AG09319 (cell line): ENCODE results near the gene LIN7A.

ENCODE experiments used
- DNase-seq: peaks from one replicate; pipeline ENCODE4 v3.0.0-alpha.2; 2010; ENCODE audit warnings: low read depth; ENCODE audit errors: extremely low read depth
- CTCF ChIP-seq: IDR thresholded peaks from 2 replicates; pipeline ENCODE4 v1.5.1; 2011; ENCODE audit warnings: low read depth, mild to moderate bottlenecking, inconsistent platforms, low read length, moderate library complexity

The LIN7A gene

DNA sequence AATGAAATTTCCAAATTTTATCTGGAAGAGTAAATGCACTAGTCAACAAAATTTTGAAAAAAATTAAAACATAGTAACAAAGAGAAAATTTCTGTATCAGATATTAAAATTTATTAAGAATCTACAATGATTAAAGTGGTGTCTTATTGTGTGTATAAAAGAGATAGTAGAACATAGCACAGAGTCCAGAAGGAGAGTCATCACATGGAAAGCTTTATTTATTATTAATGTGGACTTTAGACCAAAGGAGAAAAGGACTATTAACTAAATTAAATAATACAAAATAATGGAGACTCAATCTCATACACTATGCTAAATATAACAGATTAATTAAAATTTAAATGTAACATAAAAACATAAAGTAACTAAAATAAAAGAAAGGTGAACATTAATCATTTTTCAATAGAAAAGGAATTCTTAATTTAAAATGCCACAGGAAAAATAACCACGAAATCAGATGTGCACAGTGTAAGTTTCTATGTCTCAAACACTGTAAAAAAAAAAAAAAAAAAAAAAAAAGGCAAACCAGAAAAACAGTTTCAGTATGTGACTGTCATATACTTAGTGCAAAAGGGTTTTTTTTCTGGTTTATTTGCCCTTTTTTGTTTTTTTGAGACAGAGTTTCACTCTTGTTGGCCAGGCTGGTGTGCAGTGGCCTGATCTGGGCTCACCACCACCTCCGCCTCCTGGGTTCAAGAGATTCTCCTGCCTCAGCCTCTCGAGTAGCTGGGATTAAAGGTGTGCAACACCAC, 125.6 kb downstream of the LIN7A start:
- TF ChIP-seq CTCF: no peak
- no peak for DNase-seq

- DNase-seq: no peak
Observed at GRCh38 chr12:80810874-80811273, 126.9 kb downstream of the LIN7A start.

GRCh38 chr12:80807640-80808288, 130.0 kb downstream of the LIN7A start:
- DNase-seq: no peak
- no peak for TF ChIP-seq CTCF

More at GRCh38 chr12:80810874-80811273, 126.9 kb downstream of the LIN7A start:
- no peak for TF ChIP-seq CTCF

DNA sequence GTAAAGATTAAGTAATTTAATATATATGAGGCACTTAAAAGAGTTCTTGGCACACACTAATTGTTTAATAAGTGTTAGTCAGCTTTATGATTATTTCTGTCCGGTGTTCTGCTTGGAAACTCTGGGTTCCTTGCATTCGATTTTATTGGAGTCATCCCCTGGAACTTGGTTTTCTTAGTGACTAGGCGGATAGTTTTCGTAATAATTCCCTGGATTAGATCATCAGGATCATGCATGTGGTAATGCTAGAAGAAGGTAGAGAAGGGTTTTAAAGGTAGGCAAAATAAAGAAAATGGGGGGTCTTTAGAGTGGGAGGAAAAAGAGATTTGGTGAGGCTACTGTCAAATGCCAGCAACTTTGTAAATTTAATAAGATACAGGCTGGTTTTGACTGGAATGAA, 132.6 kb downstream of the LIN7A start:
- no peak for DNase-seq
- no peak for TF ChIP-seq CTCF

DNA sequence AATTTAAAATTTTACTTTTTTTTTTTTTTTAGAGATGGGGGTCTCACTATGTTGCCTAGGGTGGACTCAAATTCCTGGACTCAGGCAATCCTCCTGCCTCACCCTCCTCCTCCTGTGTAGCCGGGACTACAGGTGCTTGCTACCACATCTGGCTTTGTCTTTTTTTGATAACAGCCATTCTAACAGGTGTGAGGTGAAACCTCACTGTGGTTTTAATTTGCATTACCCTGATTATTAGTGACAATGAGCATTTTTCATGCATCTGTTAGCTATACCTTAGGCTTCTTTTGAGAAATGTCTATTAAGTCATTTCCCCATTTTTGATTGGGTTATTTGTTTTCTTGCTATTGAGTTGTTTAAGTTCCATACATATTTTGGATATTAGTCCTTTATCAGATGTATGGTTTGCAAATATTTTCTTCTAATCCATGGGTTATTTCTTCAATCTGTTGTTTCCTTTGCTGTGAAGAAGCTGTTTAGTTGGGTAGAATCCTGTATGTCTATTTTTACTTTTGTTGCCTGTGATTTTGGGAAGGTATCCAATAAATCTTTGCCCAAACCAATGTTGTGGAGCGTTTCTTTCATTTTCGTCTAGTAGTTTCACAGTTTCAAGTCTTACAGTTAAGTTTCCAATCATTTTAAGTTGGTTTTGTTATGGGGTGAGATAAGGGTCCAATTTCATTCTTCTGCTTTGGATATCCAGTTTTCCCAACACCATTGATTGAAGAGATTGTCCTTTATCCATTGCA, 134.9 kb downstream of the LIN7A start:
- DNase-seq: no peak
- TF ChIP-seq CTCF: no peak

GRCh38 chr12:80798281-80798680, 139.5 kb downstream of the LIN7A start:
- no peak for DNase-seq
- no peak for TF ChIP-seq CTCF

DNA sequence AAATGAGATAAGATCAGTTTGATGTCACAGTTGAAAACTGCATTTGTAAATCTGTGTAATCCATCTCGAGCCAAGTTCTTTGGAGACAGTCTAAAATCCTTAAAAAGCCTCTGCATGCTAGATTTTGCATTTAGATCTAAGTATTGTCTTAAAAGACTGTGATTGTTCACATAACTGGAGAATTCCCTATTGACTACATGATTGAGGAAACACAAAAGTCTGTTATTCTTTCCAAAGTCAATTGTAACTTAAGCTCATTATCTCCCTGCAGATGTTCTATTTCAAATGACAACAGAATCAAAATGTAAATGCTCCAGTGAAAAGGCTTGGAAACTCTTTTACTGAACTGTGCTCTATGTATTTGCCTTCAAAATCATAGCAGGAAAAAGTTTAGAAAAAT, 143.2 kb downstream of the LIN7A start:
- TF ChIP-seq CTCF: no peak
- DNase-seq: no peak
